Activated CD4-positive, alpha-beta T cell treated with anti-CD3 and anti-CD28 coated beads, Interleukin-2, Interleukin-4, amounts not matched to agents 100 ng/mL and 50 ng/mL, durations not matched to agents 16 hours and 8 hours (primary cell): Measurements from ENCODE around the gene EPHB2.

Source experiments
- DNase-seq: peaks from one replicate; pipeline ENCODE4 v3.0.0-alpha.2; 2020; ENCODE audit warnings: low spot score

Gene EPHB2

DNA sequence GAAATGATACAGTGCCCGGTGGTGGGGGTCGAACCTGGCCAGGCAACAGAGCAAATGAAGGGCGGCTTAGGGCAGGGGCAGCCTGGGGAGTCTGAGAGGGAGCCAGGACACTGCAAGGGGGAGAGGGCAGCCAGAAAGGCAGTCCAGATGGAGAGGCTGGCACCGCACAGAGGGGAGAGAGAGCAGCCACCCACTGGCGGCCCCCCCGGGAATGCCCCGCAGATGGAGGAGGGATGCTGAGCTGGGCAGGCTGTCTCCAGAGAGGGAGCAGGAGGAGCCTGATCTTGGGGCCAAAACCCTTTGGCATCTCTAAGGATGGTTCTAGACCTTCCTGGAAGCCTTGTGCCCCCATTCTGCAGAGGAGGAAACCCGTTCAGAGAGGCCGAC, 149.8 kb downstream of the EPHB2 start:
- DNase-seq = no peak

DNA sequence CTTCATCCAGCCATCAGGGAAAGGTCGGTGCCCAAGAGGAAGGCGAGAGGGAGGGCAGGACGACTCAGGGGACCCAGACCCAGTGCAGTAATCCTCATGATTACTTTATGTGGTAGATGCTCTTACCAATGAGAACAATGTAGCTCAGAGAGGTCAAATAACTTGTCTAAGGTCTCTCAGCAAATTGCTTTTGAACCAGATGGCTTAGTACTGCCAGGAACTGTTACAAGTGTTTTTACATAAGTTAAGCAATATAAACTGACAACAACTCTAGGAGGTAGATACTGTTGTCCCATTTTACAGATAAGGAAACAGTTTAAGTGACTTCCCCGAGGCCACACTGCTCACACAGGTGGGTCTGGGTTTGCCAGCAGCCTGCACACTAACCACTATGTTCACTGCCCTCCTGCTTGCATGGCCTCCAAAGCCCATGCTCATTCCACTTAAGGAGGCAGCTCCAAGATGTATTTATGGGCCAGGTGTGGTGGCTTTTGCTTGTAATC, 150.3 kb downstream of the EPHB2 start:
- DNase-seq = no peak

DNA sequence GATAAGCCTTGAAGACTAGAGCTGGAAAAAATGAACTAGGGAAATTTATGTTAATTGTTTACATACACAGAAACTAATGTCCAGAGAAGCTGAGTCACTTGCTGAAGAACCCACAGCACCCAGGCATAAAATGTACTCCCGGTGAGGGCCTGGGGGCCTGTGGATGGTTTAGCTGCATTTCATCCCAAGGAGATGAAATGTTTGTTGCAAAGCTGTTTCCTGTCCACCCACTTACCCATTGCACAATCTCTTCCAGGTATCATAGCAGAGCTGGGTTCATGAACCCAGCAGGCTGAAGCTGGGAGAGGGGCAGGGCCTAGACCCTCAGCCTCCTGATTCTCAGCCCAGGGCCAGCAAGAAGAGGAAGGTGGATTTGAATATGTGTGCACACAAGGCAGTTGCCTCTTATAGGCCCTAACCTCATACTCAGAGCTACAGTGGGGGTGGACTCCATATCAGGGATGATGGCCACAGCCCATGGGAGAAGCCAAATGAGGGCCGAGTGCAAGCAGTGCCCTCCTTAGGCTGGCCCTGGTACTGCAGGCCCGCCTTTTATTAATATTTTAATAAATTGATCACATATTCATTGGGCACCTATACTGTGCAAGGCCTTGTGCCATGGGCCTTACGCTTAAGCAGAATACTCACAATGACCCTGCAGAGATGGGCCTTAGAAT, 151.3 kb downstream of the EPHB2 start:
- DNase-seq = no peak

DNA sequence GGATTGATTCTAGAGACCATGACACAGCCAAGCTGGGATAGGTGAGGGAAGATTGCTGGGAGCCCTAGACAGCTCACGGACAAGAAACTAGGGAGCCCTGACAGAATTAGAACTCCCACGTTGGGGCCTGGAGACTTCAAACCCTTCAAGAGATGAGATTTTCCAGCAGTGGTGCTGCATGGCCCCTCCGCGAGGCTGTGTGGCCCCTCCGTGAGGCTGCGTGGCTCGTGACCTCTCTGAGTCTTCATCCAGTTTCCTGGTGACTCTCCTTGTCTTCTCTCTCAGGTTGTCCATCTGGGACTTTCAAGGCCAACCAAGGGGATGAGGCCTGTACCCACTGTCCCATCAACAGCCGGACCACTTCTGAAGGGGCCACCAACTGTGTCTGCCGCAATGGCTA, 152.1 kb downstream of the EPHB2 start:
- no peak for DNase-seq

DNA sequence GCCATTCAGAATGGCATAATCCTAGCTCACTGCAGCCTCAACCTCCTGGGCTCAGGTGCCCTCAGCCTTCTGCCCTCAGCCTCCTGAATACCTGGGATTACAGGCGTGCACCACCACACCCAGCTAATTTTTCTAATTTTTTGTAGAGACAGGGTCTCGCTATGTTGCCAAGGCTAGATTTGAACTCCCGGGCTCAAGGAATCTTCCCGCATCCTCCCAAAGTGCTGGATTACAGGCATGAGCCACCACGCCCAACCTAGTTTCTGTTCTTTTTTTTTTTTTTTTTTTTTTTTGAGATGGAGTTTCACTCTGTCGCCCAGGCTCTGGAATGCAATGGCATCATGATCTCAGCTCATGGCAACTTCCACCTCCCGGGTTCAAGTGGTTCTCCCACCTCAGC, 153.1 kb downstream of the EPHB2 start:
- DNase-seq = no peak

DNA sequence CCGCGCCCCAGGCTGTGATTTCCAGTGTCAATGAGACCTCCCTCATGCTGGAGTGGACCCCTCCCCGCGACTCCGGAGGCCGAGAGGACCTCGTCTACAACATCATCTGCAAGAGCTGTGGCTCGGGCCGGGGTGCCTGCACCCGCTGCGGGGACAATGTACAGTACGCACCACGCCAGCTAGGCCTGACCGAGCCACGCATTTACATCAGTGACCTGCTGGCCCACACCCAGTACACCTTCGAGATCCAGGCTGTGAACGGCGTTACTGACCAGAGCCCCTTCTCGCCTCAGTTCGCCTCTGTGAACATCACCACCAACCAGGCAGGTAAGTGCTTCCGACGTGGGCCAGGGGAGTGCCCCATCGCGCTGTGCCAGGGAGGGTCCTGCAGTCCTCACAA, 154.2 kb downstream of the EPHB2 start:
- no peak for DNase-seq

DNA sequence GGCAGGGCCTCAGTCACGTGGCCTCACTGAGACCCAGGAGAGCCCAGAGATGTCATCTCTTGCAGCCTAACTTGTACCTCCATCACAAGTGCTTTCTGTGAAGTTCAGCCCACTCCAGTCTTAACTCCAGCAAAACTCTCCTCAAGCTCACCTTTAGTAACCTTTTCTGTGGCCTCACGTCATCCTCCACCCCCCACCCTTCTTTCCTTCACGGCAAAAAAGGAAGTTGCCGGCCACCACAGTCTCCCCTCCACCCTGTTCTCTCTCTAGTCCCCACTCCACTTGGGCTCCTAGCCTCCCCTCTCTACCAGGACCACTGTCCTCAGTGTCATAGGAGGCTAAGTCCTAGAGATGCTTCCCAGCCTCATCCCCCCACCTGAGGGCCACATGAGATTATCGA, 155.1 kb downstream of the EPHB2 start:
- no peak for DNase-seq

DNA sequence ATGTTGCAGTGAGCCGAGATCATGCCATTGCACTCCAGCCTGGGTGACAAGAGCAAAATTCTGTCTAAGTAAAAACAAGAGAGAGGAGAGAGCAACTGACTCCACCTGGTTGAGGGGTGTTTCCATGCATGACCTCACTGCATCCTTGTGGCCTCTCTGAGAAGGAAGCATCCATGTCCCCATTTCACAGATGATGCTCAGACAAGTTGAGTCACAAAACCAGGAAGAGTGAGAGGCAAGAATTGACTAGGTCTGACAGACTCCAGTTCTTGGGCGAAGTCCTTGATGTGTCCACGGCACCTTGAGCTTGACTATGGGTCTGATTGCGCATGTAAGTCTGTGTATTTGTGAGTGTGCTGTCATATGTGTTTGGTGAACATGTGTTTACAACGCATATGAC, 156.2 kb downstream of the EPHB2 start:
- DNase-seq = no peak

DNA sequence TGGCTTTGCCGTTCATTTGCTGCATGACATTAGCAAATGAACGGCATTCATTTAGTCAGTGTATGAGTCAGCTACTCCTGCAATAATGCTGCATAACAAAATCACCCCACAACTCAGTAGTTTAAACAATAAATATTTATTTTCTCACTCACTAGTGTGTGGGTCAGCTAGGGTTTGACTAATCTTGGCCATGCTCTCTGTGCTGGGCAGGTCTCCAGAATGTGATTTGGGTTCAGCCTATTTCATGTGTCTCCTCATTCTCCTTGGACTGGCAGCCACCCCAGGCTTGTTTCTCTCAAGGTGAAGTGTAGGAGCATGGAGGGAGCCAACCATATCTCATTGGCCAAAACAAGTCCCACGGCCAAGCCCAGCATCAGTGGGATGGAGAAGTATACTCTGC, 157.7 kb downstream of the EPHB2 start:
- no peak for DNase-seq

DNA sequence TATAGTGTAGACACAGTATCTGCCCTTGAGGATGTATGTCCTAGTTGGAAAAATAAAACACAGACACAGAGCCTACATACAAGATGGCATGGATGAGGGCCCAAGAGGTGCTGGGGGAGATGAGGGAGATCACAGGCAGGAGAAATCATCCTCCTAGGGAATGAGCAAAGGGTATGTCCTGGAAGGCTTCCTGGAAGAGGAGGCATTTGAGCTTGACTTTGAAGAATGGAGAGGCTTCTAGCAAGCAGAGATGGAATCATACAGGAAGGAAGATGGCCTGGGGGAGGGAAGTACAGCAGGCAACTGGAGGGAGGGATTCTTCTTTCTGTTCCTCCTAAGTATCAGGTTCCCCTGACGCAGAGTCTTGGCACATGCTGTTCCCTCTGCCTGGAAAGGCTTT, 158.7 kb downstream of the EPHB2 start:
- no peak for DNase-seq

DNA sequence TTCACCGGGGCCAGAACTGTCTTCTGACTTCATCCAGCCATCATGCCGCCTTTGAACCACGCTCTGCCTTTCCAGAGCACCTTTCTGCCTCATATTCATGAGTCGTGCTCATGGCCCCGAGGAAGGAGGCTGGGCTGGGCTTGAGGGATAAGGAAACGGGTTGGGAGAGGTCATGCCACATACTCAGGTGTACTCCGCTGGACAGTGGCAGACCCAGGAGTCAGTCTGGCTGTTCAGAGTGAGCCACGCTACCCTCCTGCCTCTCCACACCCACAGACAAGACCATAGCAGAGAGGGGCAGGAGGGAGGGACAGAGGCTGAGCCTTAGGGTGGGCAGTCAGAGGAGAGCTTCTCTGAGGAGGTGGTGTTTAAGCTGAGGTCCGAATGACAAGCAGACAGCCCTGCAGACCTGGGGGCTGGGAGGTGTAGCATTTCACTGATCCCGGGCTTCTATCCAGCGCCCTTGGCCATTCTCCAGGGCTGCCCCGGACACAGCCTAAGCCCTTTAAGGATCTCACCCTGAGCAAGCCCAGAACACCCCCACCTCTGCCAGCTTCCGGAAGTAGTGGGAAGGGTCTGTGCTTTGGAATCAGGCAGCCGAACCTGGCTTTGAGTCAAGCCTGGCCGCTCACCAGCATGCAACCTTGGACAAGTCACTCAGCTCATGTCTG, 159.7 kb downstream of the EPHB2 start:
- DNase-seq = no peak

DNA sequence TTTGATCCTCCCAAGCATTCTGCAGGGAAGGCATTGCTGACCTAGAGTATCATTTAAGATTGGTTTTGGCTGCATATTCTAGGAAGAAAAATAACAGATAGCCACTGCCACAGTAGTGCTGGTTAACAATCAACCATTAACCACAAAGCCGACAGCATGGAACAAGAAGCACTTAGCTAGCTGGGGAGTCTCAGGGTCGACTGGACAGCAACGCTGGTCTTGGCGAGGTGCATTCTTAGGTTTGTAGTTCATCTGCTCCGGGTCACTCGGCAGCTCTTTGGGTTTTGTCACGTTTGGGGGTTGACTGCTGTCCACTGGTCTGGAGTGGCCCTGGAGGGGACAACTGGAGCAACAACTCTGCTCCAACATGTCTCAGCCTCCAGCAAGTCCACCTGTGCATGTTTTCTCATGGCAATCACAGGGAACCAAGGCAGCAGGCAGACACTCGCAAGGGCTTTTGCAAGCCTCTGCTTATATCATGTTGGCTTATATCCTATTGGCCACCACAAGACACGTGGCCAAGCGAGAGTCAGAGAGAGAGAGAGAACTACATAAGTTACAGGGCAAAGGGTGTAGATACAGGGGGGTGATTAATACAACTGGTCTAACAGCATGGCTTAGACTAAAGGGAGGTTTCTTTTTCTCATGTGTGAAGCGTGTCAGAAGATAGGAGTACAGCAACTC, 162.5 kb downstream of the EPHB2 start:
- DNase-seq = no peak

DNA sequence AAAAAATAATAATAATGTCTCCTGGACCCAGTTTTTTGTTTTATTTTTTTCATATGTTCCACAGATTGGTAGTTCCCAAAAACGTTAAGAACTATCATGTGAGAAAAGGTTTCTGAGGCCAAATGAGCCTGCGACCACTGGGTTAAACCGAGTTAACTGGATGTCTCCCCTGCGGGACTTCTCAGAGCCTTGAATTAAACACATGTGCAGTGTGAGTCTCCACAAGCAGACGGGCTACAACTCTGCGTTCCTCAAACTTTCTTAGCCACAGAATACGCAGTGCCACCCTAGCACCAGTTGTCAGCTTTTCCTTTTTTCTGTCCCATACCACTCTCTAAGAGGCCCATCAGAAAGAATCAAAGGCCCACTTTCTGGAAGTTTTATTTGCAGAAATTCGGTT, 164.1 kb downstream of the EPHB2 start:
- no peak for DNase-seq

DNA sequence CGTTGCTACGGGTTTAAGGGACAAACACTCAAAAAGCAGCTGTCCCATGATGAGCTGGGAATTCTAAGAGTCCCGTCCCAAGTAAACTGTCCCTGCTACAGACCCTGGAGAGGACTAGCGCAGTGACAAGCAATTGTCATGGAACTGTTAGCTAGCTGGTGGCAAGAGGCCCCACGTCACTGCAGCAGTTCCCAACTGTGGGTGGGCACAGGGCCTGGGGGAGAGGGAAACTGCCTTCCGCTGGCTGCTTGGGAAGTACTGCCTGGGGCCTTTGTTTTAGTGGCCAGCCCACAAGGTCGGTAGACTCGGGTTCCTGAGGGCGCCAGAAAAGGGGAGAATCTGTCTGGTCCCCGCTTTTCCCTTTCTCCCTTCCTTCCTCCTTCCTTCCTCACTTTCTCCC, 164.6 kb downstream of the EPHB2 start:
- no peak for DNase-seq

DNA sequence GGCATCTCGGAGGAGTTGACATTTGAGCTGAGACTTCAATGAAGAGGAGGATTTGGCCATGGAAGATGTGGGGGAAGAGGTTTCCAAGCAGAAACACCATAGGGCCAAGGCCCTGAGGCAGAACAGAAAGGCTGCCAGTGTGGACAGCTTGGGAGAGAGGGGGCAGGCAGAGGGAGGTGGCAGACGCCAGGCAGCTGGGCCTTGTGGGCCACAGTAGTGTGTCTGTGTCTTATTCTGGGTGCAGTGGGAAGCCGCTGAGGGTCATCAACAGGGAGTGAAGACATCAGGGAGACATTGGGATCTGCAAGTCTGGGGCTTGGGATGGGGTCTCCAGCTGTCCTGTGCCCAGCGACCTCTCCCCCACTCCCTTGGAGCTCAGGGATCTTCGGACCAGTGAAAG, 165.2 kb downstream of the EPHB2 start:
- no peak for DNase-seq

DNA sequence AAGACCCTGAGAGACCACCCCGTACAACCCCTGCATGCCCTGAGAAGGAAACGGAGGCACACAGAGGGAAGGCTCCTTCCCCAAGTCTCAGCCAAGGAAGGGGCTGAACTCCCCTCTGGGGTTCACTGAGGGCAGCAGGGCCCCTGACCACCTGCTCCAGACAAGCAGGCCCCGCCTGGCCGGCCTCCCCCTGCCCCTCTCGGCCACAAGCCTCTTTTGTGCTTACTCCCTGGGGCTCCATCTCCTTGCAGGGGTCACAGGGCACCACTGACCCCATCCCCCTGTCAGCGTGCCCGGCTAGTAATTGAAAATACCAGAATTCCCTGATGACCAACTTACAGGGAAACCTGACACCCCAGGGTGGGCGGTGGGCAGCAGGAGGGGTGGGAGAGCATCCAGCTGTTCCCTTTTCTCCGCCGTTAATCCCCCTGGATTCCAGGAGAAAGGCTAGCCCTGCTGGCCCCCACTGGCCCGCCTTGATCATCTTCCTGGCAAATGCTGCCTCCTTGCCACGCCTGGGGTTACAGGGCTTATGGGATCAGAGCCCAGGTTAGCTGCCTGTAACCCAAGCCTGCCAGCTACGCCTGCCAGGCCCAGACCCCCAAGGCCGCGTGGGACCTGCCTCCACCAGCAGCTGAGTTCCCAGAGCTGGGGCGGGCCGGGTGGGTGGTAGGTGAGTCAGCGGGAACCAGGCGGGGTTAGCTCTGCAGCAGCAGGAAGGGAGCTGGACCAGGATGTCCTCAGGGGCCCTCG, 165.9 kb downstream of the EPHB2 start:
- DNase-seq = no peak

DNA sequence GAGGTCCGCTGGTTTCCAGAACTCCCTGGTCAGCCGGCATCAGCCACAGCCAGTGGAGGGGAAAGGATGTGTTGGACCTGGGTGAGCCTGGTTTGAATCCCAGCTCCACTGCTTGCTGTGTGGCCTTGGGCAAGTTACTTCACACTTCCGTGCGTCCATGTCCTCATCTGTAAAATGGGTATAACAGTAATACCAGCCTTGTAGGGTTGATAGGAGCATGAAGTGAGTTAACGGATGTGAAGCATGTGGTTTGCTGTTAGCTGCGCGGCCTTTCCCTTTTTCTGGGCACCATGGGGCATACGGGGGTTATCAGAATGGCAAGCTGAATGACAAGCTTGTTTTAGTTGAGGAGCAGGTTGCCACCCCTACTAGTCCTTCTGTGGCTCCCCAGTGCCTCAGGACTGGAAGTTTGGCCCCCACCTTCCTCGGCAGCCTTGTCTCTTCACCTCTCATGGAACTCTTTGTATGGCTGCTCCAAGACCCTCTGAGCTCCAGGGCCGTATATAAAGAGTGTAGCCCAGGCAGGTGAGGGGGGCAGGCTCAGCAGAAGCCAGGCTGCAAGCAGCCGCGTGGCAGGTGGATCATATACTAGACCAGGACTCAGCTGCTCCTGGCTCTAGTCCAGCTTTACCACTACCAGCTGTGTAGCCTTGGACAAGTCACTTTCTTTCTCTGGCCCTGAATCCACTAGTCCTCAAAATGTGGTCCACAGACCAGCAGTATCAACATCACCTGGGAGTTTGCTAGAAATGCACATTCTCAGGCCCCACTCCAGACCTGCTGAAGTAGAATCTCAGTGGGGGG, 166.7 kb downstream of the EPHB2 start:
- DNase-seq = no peak

DNA sequence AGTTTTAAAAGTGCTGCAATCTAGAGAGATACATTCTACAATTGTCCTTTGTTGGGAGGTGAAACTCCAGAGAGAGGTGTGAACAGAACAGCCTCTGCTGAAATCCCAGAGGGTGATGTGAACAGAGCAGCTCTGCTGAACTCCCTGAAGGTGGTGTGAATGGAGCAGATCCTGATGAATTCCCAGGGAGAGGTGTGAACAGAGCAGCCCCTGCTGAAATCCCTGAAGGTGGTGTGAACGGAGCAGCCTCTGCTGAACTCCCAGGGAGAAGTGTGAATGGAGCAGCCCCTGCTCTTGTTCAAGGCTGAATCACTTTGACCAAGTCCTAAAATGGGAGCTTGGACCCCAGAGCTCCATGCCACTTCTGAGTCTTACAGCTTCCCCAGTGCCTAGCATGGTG, 167.3 kb downstream of the EPHB2 start:
- DNase-seq = no peak

DNA sequence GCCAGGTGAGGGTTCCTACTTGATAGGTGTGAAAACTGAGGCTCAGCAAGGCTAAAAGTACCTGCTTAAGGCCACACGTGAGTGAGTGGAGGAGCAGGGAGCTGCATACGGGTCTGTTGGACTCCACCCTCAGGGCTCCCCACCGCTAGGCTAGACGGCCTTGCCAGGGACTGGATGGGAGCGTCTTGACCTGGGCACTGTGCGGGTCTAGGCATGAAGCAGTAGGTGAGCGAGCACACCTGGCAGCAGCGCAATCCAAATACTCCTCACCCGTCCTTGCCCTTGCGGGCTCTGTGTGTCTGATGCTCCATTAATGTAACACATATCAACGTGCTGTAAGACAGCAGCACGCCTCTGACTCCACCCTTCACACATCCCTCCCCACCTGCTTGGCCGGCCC, 168.0 kb downstream of the EPHB2 start:
- no peak for DNase-seq

DNA sequence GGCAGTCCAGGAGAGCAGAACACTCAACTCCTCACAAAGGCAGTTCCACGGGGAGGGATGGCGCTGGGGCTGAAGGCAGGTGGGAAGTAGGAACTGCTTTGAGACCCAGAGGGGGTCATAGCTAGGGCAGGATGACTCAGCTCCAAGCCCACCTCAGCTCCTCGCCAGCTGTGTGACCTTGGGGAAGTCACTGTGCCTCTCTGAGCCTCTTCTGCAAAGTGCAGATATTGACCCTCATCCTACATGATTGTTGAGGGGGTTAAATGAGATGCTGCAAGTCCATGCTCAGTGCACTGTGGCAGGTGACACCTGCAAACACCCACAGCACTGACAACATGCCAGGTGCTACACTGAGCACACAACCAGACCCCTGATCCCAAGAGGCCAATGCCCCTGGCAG, 168.8 kb downstream of the EPHB2 start:
- DNase-seq = no peak

DNA sequence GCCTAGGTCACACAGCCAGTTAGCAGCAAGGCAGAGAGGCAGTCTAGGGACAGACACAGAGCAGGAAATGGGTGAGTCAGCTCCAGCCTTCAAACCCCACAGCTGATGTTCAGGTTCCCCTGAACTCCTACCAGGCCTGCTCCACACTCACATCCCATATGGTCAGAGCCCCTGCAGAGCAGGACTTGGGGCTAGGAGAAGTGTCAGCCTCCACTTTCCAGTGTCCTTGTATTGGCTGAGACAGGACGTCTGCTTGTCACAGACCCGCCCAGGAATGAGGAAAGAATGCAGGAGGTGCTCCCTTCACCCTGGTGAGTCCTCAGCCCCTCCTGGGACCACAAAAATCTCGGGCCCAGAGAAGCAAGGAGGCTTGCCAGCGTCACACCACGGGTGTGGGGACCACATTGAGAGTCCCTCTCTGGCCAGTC, 169.5 kb downstream of the EPHB2 start:
- no peak for DNase-seq

DNA sequence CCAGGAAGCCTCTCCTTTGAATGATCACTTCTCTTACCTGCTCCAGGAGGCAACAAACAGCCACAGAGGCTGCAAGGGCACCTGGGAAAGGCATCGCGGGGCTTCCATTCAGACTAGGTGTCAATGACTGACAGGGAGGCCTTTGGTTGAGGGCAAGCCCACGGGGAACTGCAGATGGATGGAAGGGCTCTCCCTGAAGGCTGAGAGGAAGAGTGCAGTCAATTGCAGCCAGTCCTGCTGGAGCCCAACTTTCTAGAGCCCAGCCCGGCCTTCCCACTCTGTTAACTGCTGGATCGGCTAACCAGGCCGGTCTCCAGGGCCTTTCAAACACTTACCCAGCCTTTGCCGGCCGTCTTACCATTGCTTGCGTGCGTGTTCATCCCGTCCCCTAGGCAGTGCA, 172.8 kb downstream of the EPHB2 start:
- DNase-seq = no peak
